HUES64 (cell line): ENCODE results near the gene ALDH6A1. TPM values are rescaled to one million over a fixed set of nuclear protein-coding genes. Genes with fewer than 3 reads are reported as not detected.
"Not testable (repeated sequence)": the region's sequence is repeated elsewhere in the genome, so short reads cannot be mapped to it uniquely, and the experiment has no call there.

Experiments
- H3K27ac ChIP-seq: 2 replicates; pipeline ENCODE4 v1.7.0; 2013; ENCODE audit warnings: low read depth, low read length, inconsistent platforms
- H3K27me3 ChIP-seq: 2 replicates; pipeline ENCODE4 v1.6.1; 2013; ENCODE audit warnings: mild to moderate bottlenecking, low read length; ENCODE audit not compliant: insufficient read depth
- H3K36me3 ChIP-seq: 2 replicates; pipeline ENCODE4 v1.6.1; 2013; ENCODE audit warnings: mild to moderate bottlenecking, low read length; ENCODE audit not compliant: insufficient read depth
- H3K4me1 ChIP-seq: 2 replicates; pipeline ENCODE4 v1.6.1; 2013; ENCODE audit warnings: mild to moderate bottlenecking, low read length, moderate library complexity; ENCODE audit not compliant: insufficient read depth
- H3K4me3 ChIP-seq: 2 replicates; pipeline ENCODE4 v1.5.1; 2013; ENCODE audit warnings: mild to moderate bottlenecking, low read length, moderate library complexity
- H3K9ac ChIP-seq: 2 replicates; pipeline ENCODE4 v1.6.1; 2013; ENCODE audit warnings: mild to moderate bottlenecking, low read depth, low read length
- H3K9me3 ChIP-seq: 2 replicates; pipeline ENCODE4 v1.6.1; 2013; ENCODE audit warnings: low read depth, low read length; ENCODE audit not compliant: insufficient read depth
- WGBS: fragments of 150-250, 120-280 bp; methylation state at CpG from one replicate; pipeline ENCODE4 v1.1.7; 2013; ENCODE audit warnings: missing lambda C conversion rate; 5-methylcytosine and 5-hydroxymethylcytosine counted together
- polyA plus RNA-seq, 2 experiments: library from polyadenylated mRNA; stranded (reverse); fragments of 50-300 nt; gene quantifications; one replicate each; pipeline ENCODE4 v1.2.3, GENCODE V29; 2013

Gene ALDH6A1
- polyA plus RNA-seq (2013, experiment 1 of 2): 11.5 TPM
- polyA plus RNA-seq (2013, experiment 2 of 2): 12.9 TPM

DNA sequence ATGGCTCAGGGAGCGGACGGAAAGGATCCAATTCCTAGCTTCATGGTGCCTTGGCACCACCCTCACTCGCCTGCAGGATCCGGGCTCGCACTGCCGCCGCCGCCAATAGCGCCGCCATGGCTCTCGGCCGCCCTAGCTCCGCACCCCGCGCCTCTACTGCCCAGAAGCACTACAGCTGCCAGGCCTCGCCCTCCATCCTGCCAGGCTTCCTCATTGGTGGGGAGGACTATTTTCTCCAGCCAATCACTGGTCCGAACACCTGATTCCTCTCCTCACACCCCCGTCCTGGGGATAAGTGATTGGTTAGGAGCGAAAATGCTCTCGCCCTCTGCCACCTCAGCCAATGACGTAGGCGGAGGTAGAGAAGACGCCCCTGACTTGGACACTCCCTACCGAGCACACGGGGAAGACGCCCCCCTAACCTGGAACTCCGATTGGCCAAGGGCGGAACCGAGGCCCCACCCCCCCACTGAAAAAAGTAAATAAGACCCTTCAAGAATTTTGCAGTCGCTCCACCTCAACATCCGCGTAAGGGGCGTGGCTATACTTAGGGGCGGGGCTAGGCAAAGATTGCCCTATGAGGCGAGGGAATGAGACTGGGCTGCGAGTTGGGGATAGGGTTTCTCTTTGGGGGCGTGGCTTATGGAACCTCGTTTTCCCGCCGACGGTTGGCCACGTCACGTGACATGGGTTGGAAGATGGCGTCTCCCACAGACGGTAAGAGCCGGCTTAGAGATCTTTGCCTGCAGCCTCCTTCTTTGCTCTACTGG, at the start of gene ALDH6A1, which contains the start of gene LIN52:
Gene ALDH6A1 (minus strand): TSS at position 177 of the 770 bp plus-strand sequence. CDS start 59 bp downstream, at position 118.
Gene LIN52 (plus strand): TSS at position 680 of the 770 bp plus-strand sequence. CDS start 19 bp downstream, at position 699.
- Histone ChIP-seq H3K36me3 (no peaks in the 10 kb centered on the region), H3K9ac (peak within 1 kb of the TSS; percentile 96), H3K27ac (peak within 1 kb of the TSS; percentile 88), H3K27me3 (no peaks in the 10 kb centered on the region), H3K9me3 (no peaks in the 10 kb centered on the region), H3K4me1 (peaks cover 7% of the 10 kb centered on the region; the same call in 1 of the 2 replicates), H3K4me3 (peak within 1 kb of the TSS; percentile 84)
- WGBS: under 1% methylated on average over 46 of the region's 46 CpGs

DNA sequence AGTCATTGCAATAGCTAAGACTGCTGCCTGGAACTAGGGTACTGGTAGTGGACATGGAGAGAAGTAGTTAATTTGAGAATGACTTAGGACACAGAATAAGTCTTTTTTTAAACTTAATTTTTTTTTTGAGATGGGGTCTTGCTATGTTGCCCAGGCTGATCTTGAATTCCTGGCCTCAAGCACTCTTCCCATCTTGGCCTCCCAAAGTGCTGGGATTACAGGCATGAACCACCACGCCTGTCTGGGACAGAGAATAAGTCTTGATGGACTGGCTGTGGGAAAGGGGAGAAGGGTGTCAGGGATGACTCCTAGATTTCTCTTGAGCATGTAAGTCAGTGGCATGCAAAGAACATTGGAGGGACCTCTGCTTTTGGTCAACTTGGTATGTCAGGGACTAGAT, 43.4 kb upstream of the ALDH6A1 start:
- no peaks in the 10 kb centered on the region for H3K4me1 ChIP-seq
- H3K9me3 ChIP-seq: peaks cover 2% of the 10 kb centered on the region; the same call in 1 of the 2 replicates
- no peak overlapping the region for H3K27ac ChIP-seq
- H3K36me3 ChIP-seq: peaks cover 4% of the 10 kb centered on the region; the same call in 1 of the 2 replicates
- no peak overlapping the region for H3K4me3 ChIP-seq
- WGBS: 81% methylated on average over 1 of the region's 1 CpG
- no peak overlapping the region for H3K9ac ChIP-seq
- H3K27me3 ChIP-seq: no peaks in the 10 kb centered on the region

DNA sequence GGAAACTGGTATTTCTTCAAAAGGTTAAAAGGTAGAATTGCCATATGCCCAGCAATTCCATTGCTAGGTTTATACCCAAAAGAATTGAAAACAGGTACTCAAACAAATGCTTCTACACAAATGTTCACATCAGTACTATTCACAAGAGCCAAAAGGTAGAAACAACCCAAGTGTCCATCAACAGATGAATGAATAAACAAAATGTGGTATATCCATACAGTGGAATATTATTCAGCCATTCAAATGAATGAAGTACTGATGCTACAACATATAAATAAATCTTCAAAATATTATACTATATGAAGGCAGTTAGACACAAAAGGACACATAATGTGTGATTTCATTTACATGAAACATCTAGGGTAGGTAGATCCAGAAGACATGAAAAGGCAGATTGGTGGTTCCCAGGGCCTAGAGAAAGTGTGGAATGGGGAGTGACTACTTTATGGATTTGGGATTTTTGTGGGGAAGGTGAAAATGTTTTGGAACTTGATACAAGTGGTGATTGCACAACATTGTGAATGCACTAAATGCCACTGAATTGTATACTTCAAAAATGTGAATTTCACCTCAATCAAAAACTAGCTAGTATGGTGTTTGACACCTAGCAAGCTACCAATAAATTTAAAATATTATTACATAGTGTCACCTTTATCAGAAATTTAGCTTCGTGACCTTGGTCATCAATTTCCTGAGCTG, 42.2 kb upstream of the ALDH6A1 start:
- H3K27me3 ChIP-seq: no peaks in the 10 kb centered on the region
- H3K27ac ChIP-seq: no peak overlapping the region
- H3K4me3 ChIP-seq: no peak overlapping the region
- H3K4me1 ChIP-seq: no peaks in the 10 kb centered on the region
- WGBS: no CpG with 5 or more reads among the region's 1 CpG
- peaks cover 5% of the 10 kb centered on the region; the same call in 1 of the 2 replicates for H3K36me3 ChIP-seq
- H3K9me3 ChIP-seq: peaks cover 2% of the 10 kb centered on the region; the same call in 1 of the 2 replicates
- H3K9ac ChIP-seq: no peak overlapping the region

DNA sequence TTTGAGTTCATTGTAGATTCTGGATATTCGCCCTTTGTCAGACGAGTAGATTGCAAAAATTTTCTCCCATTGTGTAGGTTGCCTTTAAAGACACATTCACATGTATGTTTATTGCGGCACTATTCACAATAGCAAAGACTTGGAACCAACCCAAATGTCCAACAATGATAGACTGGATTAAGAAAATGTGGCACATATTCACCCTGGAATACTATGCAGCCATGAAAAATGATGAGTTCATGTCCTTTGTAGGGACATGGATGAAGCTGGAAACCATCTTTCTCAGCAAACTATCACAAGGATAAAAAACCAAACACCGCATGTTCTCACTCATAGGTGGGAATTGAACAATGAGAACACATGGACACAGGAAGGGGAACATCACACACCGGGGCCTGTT, 41.2 kb upstream of the ALDH6A1 start:
- not testable (repeated sequence) for H3K9ac ChIP-seq, H3K4me3 ChIP-seq, H3K4me1 ChIP-seq, H3K9me3 ChIP-seq, H3K27me3 ChIP-seq, H3K27ac ChIP-seq
- H3K36me3 ChIP-seq: peaks cover 12% of the 10 kb centered on the region
- 93% methylated on average over 3 of the region's 5 CpGs for WGBS

DNA sequence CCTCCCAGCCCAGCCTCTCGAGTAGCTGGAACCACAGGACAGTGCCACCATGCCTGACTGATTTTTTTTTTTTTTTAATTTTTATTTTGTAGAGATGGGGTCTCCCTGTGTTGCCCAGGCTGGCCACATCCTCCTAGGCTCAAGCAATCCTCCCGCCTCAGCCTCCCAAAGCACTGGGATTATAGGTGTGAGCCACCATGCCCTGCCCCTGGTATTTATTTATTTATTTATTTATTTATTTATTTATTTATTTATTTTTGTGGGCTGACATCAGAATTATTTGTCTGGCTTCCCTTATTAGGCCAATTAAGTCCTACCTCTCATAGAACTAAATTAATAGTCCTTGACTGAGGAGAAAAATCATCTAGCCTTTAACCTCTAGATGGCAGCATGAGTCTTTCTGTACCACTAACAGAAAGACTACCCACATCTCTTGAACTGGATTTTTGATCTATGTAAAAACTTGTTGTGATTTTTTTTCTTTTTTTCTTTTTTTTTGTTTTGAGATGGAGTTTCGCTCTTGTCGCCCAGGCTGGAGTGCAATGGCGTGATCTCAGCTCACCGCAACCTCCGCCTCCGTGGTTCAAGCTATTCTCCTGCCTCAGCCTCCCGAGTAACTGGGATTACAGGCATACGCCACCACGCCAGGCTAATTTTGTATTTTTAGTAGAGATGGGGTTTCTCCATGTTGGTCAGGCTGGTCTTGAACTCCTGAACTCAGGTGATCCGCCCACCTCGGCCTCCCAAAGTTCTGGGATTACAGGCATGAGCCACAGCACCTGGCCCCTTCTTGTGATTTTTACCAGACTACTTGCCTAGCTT, 27.4 kb upstream of the ALDH6A1 start:
- H3K27me3 ChIP-seq: not testable (repeated sequence)
- 92% methylated on average over 12 of the region's 13 CpGs for WGBS

DNA sequence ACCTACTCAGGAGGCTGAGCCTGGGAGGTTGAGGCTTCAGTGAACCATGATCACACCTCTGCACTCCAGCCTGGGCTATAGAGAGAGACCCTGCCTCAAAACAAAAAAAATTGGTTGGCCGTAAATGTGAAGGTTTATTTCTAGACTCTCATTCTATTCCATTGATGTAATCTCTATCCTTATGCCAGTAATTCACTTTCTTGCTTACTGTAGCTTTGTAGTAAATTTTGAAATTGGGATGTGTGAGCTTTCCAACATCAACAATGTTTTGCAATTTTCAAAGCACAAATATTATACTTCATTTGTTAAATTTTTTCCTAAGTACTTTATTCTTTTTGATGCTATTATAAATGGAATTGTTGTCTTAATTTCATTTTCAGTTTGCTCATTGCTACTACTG, 25.1 kb upstream of the ALDH6A1 start:
- no CpG with 5 or more reads among the region's 1 CpG for WGBS

More for the DNA sequence above, 27.4 kb upstream of the ALDH6A1 start:
- not testable (repeated sequence) for H3K9me3 ChIP-seq, H3K9ac ChIP-seq, H3K4me1 ChIP-seq, H3K4me3 ChIP-seq, H3K27ac ChIP-seq
- peaks cover 26% of the 10 kb centered on the region for H3K36me3 ChIP-seq

DNA sequence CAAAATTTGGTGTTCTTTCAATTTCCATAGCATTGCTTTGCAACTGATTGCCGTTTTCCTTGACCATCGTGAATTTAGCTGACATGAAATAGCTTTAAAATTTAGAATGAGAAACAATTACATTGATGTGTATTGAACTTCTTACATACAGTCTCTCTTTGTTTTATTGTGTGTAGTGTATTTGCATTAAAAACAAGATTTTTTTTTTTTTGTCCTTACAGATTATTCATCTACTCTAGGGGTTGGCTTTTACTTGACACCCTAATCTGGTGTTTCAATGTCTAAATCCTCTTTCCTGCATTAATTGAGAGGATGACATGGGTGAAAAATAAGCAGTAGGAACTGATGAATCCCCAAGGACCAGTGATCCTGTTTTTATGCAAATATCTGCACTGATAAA, 21.1 kb upstream of the ALDH6A1 start:
- Histone ChIP-seq H3K9me3 (no peaks in the 10 kb centered on the region), H3K27ac (no peak overlapping the region), H3K9ac (no peak overlapping the region), H3K36me3 (peaks cover 46% of the 10 kb centered on the region), H3K4me1 (no peaks in the 10 kb centered on the region; the same call in 1 of the 2 replicates), H3K4me3 (no peak overlapping the region), H3K27me3 (no peaks in the 10 kb centered on the region)
- 100% methylated on average over 2 of the region's 2 CpGs for whole genome bisulfite sequencing

More for the DNA sequence above, 25.1 kb upstream of the ALDH6A1 start:
- no peaks in the 10 kb centered on the region; the same call in 1 of the 2 replicates for H3K4me1 ChIP-seq
- H3K36me3 ChIP-seq: peaks cover 32% of the 10 kb centered on the region
- no peaks in the 10 kb centered on the region for H3K9me3 ChIP-seq
- H3K4me3 ChIP-seq: no peak overlapping the region
- no peak overlapping the region for H3K27ac ChIP-seq
- H3K27me3 ChIP-seq: no peaks in the 10 kb centered on the region
- no peak overlapping the region for H3K9ac ChIP-seq

DNA sequence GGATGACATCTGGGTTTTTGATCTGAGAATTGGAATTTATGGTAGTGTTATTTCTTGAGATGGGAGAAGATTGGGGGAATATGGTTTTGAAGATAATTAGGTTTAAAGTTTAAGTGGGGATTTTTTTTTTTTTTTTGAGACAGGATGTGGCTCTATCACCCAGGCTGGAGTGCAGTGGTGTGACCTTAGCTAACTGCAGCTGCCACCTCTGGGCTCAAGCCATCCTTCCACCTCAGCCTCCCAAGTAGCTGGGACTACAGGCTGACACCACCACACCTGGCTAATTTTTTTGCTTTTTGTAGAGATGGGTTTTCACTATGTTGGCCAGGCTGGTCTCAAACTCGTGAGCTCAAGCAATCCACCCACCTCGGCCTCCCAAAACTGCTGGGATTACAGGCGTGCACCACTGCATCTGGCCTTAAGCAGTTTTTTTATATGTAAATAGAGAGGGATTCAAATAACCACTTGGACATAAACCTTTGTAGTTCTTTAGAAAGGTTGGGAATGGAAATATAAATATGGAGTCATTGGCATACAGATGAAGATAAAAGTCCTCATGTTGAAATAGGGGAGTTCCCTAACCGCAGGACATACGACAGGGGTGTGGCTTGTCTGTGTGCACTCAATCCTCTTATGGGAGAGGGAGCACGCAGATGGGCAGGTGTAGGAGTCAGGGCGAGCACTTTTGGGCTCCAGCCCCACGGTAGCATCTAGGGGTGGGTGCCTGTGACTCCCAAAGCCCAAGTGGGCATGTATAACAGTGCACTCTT, 5.2 kb upstream of the ALDH6A1 start:
- no peak overlapping the region for H3K27ac ChIP-seq
- 94% methylated on average over 8 of the region's 8 CpGs for WGBS
- peaks cover 7% of the 10 kb centered on the region; the same call in 1 of the 2 replicates for H3K4me1 ChIP-seq
- no peaks in the 10 kb centered on the region for H3K27me3 ChIP-seq
- H3K4me3 ChIP-seq: no peak overlapping the region
- peaks cover 25% of the 10 kb centered on the region for H3K36me3 ChIP-seq
- no peaks in the 10 kb centered on the region for H3K9me3 ChIP-seq
- no peak overlapping the region for H3K9ac ChIP-seq

DNA sequence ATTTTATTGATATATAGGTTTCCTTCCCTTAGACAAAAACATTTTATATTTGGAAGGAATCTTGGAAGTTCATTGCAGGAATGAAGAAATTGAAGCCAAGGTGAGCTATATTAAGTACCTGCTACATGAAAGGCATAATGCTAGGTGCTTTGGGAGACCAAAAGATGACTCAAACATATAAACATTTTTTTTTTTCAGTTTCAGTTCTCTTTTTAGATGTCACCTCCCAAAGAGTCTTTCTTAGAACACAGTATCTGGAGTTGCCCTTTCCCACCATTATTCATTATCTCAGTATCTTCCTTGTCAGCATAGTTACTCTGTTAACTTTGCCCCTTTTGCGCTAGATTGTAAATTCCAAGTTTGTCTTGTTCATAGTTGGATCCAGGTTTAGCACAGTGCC, 1.6 kb upstream of the ALDH6A1 start:
- Histone ChIP-seq H3K4me3 (peak overlapping the region; percentile 84), H3K9me3 (no peaks in the 10 kb centered on the region), H3K36me3 (peaks cover 2% of the 10 kb centered on the region), H3K27ac (no peak overlapping the region), H3K4me1 (peaks cover 7% of the 10 kb centered on the region; the same call in 1 of the 2 replicates), H3K9ac (peak overlapping the region; percentile 96; the same call in 1 of the 2 replicates), H3K27me3 (no peaks in the 10 kb centered on the region)
- 100% methylated on average over 1 of the region's 1 CpG for WGBS

DNA sequence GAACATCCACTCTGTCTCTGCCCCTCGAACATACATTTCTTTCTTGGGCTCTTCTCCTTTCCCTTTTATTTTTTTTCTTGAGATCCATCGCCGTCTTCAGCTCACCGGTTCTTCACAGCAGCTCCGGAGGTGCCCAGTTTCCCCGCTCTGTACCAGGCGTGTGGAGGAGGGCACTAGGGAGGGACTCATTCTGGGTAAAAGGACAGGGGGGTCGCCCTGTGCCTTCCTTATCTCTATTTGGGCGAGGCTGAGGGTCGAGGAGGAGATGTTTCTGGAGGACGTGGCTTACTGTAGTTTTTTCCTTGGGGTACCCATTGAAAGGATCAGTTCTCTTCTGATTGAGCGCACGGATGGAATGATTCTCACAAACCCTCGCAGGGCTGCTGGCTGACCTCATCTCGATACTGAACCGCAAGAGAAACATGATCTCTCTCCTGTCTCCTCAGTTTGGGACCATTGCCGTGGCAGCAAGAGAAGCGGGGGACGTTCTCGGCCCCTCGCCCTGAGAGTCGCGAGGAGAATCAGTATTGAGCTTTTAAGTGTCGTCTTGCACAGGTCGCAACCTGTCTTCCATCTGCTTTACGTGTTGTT, 889 bp upstream of the ALDH6A1 start:
- Histone ChIP-seq H3K27ac (peak overlapping the region; percentile 82), H3K27me3 (no peaks in the 10 kb centered on the region), H3K4me1 (peaks cover 7% of the 10 kb centered on the region; the same call in 1 of the 2 replicates), H3K9me3 (no peaks in the 10 kb centered on the region), H3K9ac (peak overlapping the region; percentile 96), H3K4me3 (peak overlapping the region; percentile 84), H3K36me3 (no peaks in the 10 kb centered on the region)
- under 1% methylated on average over 26 of the region's 26 CpGs for WGBS
